ENCODE measurements around the gene ATG101. TPM values are rescaled to one million over a fixed set of nuclear protein-coding genes. Genes with fewer than 3 reads are reported as not detected.

ATG101 gene
- total RNA-seq, 1 donor, result 70.0 TPM

DNA sequence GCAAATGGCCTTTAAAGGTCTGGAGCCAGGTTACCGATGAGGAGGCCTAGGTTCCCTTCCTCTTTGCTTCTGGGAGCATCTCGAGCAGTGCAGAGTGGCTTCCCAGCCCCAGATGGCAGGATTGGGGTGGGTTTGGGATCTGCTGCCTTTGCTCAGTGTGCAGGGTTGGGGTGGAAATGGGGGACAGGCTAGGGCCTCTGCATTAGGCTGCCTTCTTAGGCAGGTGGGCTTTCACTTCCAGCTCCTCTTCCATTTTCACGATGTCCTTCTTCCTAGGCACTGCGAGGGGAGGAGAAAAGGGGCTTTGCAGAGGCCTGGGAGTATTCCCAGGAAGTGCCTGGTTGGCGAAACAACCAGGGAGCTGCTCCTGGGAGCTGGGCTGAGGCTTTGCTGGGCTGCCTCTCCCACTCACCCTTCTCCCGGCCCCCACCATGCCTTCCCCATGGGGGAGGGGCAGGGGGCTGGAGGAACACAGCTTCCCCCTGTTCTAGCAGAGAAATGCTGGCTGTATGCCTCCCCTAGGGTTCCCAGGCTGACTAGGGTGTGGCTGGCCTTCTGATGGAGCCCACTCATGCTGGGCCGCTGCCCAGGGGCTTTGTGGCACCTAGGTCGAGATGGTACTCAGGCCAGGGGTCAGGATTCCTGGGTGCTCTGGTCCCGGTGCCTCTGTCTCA lies 16.1 kb upstream of the ATG101 start:
- TF ChIP-seq, protein P1, sequence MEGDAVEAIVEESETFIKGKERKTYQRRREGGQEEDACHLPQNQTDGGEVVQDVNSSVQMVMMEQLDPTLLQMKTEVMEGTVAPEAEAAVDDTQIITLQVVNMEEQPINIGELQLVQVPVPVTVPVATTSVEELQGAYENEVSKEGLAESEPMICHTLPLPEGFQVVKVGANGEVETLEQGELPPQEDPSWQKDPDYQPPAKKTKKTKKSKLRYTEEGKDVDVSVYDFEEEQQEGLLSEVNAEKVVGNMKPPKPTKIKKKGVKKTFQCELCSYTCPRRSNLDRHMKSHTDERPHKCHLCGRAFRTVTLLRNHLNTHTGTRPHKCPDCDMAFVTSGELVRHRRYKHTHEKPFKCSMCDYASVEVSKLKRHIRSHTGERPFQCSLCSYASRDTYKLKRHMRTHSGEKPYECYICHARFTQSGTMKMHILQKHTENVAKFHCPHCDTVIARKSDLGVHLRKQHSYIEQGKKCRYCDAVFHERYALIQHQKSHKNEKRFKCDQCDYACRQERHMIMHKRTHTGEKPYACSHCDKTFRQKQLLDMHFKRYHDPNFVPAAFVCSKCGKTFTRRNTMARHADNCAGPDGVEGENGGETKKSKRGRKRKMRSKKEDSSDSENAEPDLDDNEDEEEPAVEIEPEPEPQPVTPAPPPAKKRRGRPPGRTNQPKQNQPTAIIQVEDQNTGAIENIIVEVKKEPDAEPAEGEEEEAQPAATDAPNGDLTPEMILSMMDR (IDR thresholded peaks at IDR 0.05; ENCODE audit: insufficient read depth, low read depth, low read length), result no peak
- no peak overlapping the region for H3K4me3 ChIP-seq (ENCODE audit: low read depth, low read length)
- peak; percentile 49 for DNase-seq (ENCODE audit: low read depth)

DNA sequence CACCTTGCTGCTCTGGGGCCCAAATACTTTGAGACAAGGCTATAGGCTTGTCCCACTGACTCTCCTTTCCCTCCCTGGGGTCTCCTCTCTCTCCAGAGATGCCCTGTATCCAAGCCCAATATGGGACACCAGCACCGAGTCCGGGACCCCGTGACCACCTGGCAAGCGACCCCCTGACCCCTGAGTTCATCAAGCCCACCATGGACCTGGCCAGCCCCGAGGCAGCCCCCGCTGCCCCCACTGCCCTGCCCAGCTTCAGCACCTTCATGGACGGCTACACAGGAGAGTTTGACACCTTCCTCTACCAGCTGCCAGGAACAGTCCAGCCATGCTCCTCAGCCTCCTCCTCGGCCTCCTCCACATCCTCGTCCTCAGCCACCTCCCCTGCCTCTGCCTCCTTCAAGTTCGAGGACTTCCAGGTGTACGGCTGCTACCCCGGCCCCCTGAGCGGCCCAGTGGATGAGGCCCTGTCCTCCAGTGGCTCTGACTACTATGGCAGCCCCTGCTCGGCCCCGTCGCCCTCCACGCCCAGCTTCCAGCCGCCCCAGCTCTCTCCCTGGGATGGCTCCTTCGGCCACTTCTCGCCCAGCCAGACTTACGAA lies 15.4 kb upstream of the ATG101 start:
- TF ChIP-seq, protein P1 (IDR thresholded peaks at IDR 0.05; ENCODE audit: insufficient read depth, low read depth, low read length), result no peak
- H3K4me3 ChIP-seq (ENCODE audit: low read depth, low read length), result no peak overlapping the region
- no peak for DNase-seq (ENCODE audit: low read depth)

- no peak for DNase-seq (ENCODE audit: low read depth)
- no peak overlapping the region for H3K4me3 ChIP-seq (ENCODE audit: low read depth, low read length)
- TF ChIP-seq, protein P1 (IDR thresholded peaks at IDR 0.05; ENCODE audit: insufficient read depth, low read depth, low read length), result no peak
These were observed 14.7 kb upstream of the ATG101 start for GRCh38 chr12:52054833-52055730.

DNA sequence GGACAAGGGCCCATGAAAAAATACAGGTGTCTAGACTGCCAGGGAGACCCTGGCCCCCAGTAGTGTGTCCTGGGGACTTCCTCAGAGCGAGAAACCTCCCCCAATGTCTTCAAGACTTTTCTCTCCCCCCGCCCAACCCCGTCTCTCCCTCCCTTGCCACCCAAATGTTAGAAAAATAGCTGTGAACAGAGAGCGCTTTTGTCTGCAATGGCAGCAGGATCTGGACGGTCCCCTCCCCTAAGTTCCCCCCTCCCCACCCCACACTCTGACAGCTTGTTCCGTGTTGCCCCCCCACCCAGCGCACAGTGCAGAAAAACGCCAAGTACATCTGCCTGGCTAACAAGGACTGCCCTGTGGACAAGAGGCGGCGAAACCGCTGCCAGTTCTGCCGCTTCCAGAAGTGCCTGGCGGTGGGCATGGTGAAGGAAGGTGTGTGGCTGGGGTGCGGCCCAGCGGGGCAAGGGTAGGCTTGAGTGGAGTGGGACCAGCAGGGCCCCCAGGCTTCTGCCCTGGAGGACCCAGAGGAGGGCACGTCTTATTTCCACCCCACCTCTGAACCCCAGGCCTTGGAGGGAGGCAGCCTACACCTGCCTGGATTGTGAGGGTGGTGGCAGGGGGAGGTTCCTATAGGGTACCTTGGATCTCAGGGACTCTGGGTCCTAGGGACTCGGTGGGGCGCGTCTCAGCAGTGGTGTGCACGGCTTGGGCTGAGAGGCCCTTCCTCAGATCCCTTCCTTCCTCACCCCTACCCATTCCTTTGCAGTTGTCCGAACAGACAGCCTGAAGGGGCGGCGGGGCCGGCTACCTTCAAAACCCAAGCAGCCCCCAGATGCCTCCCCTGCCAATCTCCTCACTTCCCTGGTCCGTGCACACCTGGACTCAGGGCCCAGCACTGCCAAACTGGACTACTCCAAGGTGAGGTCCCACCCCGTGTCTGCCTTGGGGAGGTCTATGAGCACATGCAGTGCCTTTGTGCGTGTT lies 13.8 kb upstream of the ATG101 start:
- TF ChIP-seq, protein P1 (IDR thresholded peaks at IDR 0.05; ENCODE audit: insufficient read depth, low read depth, low read length), result no peak
- DNase-seq (ENCODE audit: low read depth), result peak; percentile 45
- H3K4me3 ChIP-seq (ENCODE audit: low read depth, low read length), result no peak overlapping the region

DNA sequence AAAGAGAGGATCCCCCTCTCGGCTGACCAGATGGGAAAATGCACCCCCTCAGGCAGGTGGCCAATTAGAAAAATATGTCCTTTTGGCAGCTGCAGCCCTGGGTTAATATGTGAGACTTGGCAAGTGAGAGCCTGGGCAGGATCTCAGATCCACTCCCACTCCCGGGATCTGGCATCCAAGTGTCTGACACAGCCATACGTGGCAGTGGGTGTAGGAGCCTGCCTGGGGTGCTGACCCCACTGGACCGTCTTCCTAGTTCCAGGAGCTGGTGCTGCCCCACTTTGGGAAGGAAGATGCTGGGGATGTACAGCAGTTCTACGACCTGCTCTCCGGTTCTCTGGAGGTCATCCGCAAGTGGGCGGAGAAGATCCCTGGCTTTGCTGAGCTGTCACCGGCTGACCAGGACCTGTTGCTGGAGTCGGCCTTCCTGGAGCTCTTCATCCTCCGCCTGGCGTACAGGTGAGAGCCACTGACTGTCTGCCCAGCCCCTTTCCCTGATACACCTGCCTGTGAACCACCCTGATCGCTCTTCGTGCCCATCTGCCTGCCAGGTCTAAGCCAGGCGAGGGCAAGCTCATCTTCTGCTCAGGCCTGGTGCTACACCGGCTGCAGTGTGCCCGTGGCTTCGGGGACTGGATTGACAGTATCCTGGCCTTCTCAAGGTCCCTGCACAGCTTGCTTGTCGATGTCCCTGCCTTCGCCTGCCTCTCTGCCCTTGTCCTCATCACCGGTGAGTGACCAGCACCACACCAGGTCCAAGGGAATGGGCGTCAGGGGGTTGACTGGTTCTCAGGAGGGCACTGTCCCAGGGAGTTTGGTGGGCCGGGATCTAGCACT lies 12.8 kb upstream of the ATG101 start:
- TF ChIP-seq, protein P1 (IDR thresholded peaks at IDR 0.05; ENCODE audit: insufficient read depth, low read depth, low read length), result no peak
- peak; percentile 48 for DNase-seq (ENCODE audit: low read depth)
- H3K4me3 ChIP-seq (ENCODE audit: low read depth, low read length), result no peak overlapping the region

All from fibroblast of villous mesenchyme (primary cell).